Measurements from ENCODE around the gene LONRF2.

GRCh38 chr2:100275200-100275589, 47.1 kb downstream of the LONRF2 start:
- TF ChIP-seq NR2C2 (CRISPR knock-in tag; IDR thresholded peaks at IDR 0.05; ENCODE audit: borderline replicate concordance) (no peak), RARG (CRISPR knock-in tag; IDR thresholded peaks at IDR 0.05; ENCODE audit: low read depth) (no peak), ZKSCAN1 (IDR thresholded peaks at IDR 0.05; ENCODE audit: low read length) (no peak), CTCF (CRISPR knock-in tag; IDR thresholded peaks at IDR 0.05) (no peak), KLF13 (CRISPR knock-in tag; IDR thresholded peaks at IDR 0.05) (no peak), TOE1 (CRISPR knock-in tag; IDR thresholded peaks at IDR 0.05) (no peak), SMARCE1 (IDR thresholded peaks at IDR 0.05; ENCODE audit: borderline replicate concordance) (no peak), MTF2 (CRISPR knock-in tag; IDR thresholded peaks at IDR 0.05; ENCODE audit: borderline replicate concordance) (no peak), GTF2F1 (IDR thresholded peaks at IDR 0.05; ENCODE audit: low read length) (no peak), KLF9 (CRISPR knock-in tag; IDR thresholded peaks at IDR 0.05; ENCODE audit: low read depth) (no peak), ARHGAP35 (CRISPR knock-in tag; IDR thresholded peaks at IDR 0.05; ENCODE audit: borderline replicate concordance) (no peak), ZNF589 (CRISPR knock-in tag; conservative IDR thresholded peaks at IDR 0.05) (no peak)
- TF ChIP-seq, protein P1, sequence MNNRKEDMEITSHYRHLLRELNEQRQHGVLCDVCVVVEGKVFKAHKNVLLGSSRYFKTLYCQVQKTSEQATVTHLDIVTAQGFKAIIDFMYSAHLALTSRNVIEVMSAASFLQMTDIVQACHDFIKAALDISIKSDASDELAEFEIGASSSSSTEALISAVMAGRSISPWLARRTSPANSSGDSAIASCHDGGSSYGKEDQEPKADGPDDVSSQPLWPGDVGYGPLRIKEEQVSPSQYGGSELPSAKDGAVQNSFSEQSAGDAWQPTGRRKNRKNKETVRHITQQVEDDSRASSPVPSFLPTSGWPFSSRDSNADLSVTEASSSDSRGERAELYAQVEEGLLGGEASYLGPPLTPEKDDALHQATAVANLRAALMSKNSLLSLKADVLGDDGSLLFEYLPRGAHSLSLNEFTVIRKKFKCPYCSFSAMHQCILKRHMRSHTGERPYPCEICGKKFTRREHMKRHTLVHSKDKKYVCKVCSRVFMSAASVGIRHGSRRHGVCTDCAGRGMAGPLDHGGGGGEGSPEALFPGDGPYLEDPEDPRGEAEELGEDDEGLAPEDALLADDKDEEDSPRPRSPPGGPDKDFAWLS (CRISPR knock-in tag; IDR thresholded peaks at IDR 0.05; ENCODE audit: borderline replicate concordance) = no peak
- TF ChIP-seq, protein P2, sequence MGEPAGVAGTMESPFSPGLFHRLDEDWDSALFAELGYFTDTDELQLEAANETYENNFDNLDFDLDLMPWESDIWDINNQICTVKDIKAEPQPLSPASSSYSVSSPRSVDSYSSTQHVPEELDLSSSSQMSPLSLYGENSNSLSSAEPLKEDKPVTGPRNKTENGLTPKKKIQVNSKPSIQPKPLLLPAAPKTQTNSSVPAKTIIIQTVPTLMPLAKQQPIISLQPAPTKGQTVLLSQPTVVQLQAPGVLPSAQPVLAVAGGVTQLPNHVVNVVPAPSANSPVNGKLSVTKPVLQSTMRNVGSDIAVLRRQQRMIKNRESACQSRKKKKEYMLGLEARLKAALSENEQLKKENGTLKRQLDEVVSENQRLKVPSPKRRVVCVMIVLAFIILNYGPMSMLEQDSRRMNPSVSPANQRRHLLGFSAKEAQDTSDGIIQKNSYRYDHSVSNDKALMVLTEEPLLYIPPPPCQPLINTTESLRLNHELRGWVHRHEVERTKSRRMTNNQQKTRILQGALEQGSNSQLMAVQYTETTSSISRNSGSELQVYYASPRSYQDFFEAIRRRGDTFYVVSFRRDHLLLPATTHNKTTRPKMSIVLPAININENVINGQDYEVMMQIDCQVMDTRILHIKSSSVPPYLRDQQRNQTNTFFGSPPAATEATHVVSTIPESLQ (CRISPR knock-in tag; conservative IDR thresholded peaks at IDR 0.05) = no peak
